Measurements from ENCODE around the gene KRTAP15-1.

The KRTAP15-1 gene

GRCh38 chr21:30426731-30427130 lies 13.3 kb upstream of the KRTAP15-1 start:
- Histone ChIP-seq H3K27ac (ENCODE audit: low read length) (no peak overlapping the region), H3K27me3 (ENCODE audit: insufficient read depth, low read length, poor library complexity) (no peaks in the 10 kb centered on the region), H3K4me1 (ENCODE audit: insufficient read depth, low read length) (no peaks in the 10 kb centered on the region), H3K36me3 (ENCODE audit: insufficient read depth, low read length) (no peaks in the 10 kb centered on the region), H2AFZ (ENCODE audit: low read depth, low read length) (no peak overlapping the region), H3K4me2 (ENCODE audit: insufficient read depth, low read length) (no peak overlapping the region), H4K20me1 (ENCODE audit: insufficient read depth, low read length) (no peaks in the 10 kb centered on the region), H3K4me3 (ENCODE audit: low read depth in 1 of 2, low read length in 2 of 2) (no peak overlapping the region), H3K79me2 (ENCODE audit: insufficient read depth, low read length) (no peaks in the 10 kb centered on the region), H3K9ac (ENCODE audit: low read depth, low read length) (no peak overlapping the region), H3K9me3 (ENCODE audit: insufficient read depth, low read length, severe bottlenecking) (no peaks in the 10 kb centered on the region)
- DNase-seq (no peak), ATAC-seq (ENCODE audit: insufficient read depth, low read depth) (no peak)
- TF ChIP-seq CTCF (IDR thresholded peaks at IDR 0.05; ENCODE audit: borderline replicate concordance, extremely low read depth, low read length, poor library complexity, severe bottlenecking) (no peak), EZH2 (IDR thresholded peaks at IDR 0.05; ENCODE audit: borderline replicate concordance, low read depth, low read length, severe bottlenecking) (no peak)

- no peak within 1 kb of the TSS for H3K4me2 ChIP-seq (ENCODE audit: insufficient read depth, low read length)
- H3K79me2 ChIP-seq (ENCODE audit: insufficient read depth, low read length) = no peaks in the 10 kb centered on the region
- H3K4me3 ChIP-seq (ENCODE audit: low read depth in 1 of 2, low read length in 2 of 2) = no peak within 1 kb of the TSS
- H3K9me3 ChIP-seq (ENCODE audit: insufficient read depth, low read length, severe bottlenecking) = no peaks in the 10 kb centered on the region
- H4K20me1 ChIP-seq (ENCODE audit: insufficient read depth, low read length) = no peaks in the 10 kb centered on the region
- TF ChIP-seq EZH2 (IDR thresholded peaks at IDR 0.05; ENCODE audit: borderline replicate concordance, low read depth, low read length, severe bottlenecking) (no peak), CTCF (IDR thresholded peaks at IDR 0.05; ENCODE audit: borderline replicate concordance, extremely low read depth, low read length, poor library complexity, severe bottlenecking) (no peak)
- ATAC-seq (ENCODE audit: insufficient read depth, low read depth) (no peak), DNase-seq (no peak)
- no peaks in the 10 kb centered on the region for H3K36me3 ChIP-seq (ENCODE audit: insufficient read depth, low read length)
- no peaks in the 10 kb centered on the region for H3K27me3 ChIP-seq (ENCODE audit: insufficient read depth, low read length, poor library complexity)
- H3K4me1 ChIP-seq (ENCODE audit: insufficient read depth, low read length) = no peaks in the 10 kb centered on the region
- H3K27ac ChIP-seq (ENCODE audit: low read length) = no peak within 1 kb of the TSS
- no peak within 1 kb of the TSS for H3K9ac ChIP-seq (ENCODE audit: low read depth, low read length)
- no peak within 1 kb of the TSS for H2AFZ ChIP-seq (ENCODE audit: low read depth, low read length)
Observed at GRCh38 chr21:30430170-30430655, 9.9 kb upstream of the KRTAP15-1 start, which contains the start of gene KRTAP13-4. KRTAP13-4 (plus strand) TSS chr21:30430220; CDS start chr21:30430276, 56 bp downstream.

- no peaks in the 10 kb centered on the region for H3K79me2 ChIP-seq (ENCODE audit: insufficient read depth, low read length)
- no peaks in the 10 kb centered on the region for H3K4me1 ChIP-seq (ENCODE audit: insufficient read depth, low read length)
- no peak overlapping the region for H3K4me3 ChIP-seq (ENCODE audit: low read depth in 1 of 2, low read length in 2 of 2)
- TF ChIP-seq EZH2 (IDR thresholded peaks at IDR 0.05; ENCODE audit: borderline replicate concordance, low read depth, low read length, severe bottlenecking) (no peak), CTCF (IDR thresholded peaks at IDR 0.05; ENCODE audit: borderline replicate concordance, extremely low read depth, low read length, poor library complexity, severe bottlenecking) (peak; percentile 80)
- H3K9me3 ChIP-seq (ENCODE audit: insufficient read depth, low read length, severe bottlenecking) = no peaks in the 10 kb centered on the region
- no peak overlapping the region for H3K27ac ChIP-seq (ENCODE audit: low read length)
- no peak overlapping the region for H3K9ac ChIP-seq (ENCODE audit: low read depth, low read length)
- H4K20me1 ChIP-seq (ENCODE audit: insufficient read depth, low read length) = no peaks in the 10 kb centered on the region
- H3K36me3 ChIP-seq (ENCODE audit: insufficient read depth, low read length) = no peaks in the 10 kb centered on the region
- H3K27me3 ChIP-seq (ENCODE audit: insufficient read depth, low read length, poor library complexity) = no peaks in the 10 kb centered on the region
- ATAC-seq (ENCODE audit: insufficient read depth, low read depth) (peak; percentile 81), DNase-seq (peak; percentile 35)
- no peak overlapping the region for H3K4me2 ChIP-seq (ENCODE audit: insufficient read depth, low read length)
- H2AFZ ChIP-seq (ENCODE audit: low read depth, low read length) = no peak overlapping the region
Observed at GRCh38 chr21:30434033-30434631, 5.9 kb upstream of the KRTAP15-1 start.
